HCT116 (cell line): ENCODE data around the gene CYTIP.

Experiments used
- ATF3 ChIP-seq: IDR thresholded peaks from 2 replicates; pipeline ENCODE4 v1.6.1; 2012
- CTCF ChIP-seq, 3 experiments: fragments of 200-600 bp in 1 of 3; sonication (generic) in 1 of 3; IDR thresholded peaks in 2 of 3; conservative IDR thresholded peaks in 1 of 3; 2 replicates each; pipeline ENCODE4 v1.5.1; 2012 to 2017; ENCODE audit warnings: low read depth in 2 of 3, low read length in 2 of 3, antibody characterized with exemption in 1 of 3, borderline replicate concordance in 1 of 3, control low read depth in 1 of 3, mild to moderate bottlenecking in 1 of 3, mixed read lengths in 1 of 3, mixed run types in 1 of 3, moderate library complexity in 1 of 3; ENCODE audit not compliant: insufficient read depth in 1 of 3
- EGR1 ChIP-seq: IDR thresholded peaks from 2 replicates; pipeline ENCODE4 v1.6.1; 2012; ENCODE audit warnings: low read depth
- ELF1 ChIP-seq: IDR thresholded peaks from 2 replicates; pipeline ENCODE4 v1.6.1; 2012; ENCODE audit warnings: low read depth, borderline replicate concordance
- EZH2 ChIP-seq: fragments of 200-600 bp; sonication (generic); IDR thresholded peaks from 2 replicates; pipeline ENCODE4 v1.6.1; 2017; ENCODE audit warnings: antibody characterized with exemption, mixed run types
- EZH2phosphoT487 ChIP-seq: fragments of 200-600 bp; IDR thresholded peaks from 2 replicates; pipeline ENCODE4 v1.6.1; 2018; ENCODE audit warnings: antibody characterized with exemption, borderline replicate concordance
- MAX ChIP-seq: IDR thresholded peaks from 2 replicates; pipeline ENCODE4 v1.6.1; 2012
- REST ChIP-seq: IDR thresholded peaks from 2 replicates; pipeline ENCODE4 v1.6.1; 2012; ENCODE audit warnings: low read depth
- SIN3A ChIP-seq: IDR thresholded peaks from 2 replicates; pipeline ENCODE4 v1.6.1; 2012; ENCODE audit warnings: low read depth

- TF ChIP-seq CTCF (IDR thresholded peaks at IDR 0.05 in 2 of 3, conservative IDR thresholded peaks at IDR 0.05 in 1 of 3; ENCODE audit: borderline replicate concordance in 1 of 3, insufficient read depth in 1 of 3, low read depth in 2 of 3, low read length in 2 of 3): no peak
- TF ChIP-seq EGR1: no peak
- no peak for TF ChIP-seq ELF1
- no peak for TF ChIP-seq MAX
- no peak for TF ChIP-seq ATF3
- no peak for TF ChIP-seq EZH2
- TF ChIP-seq SIN3A: no peak
- TF ChIP-seq EZH2phosphoT487: no peak
- no peak for TF ChIP-seq REST
Observed at GRCh38 chr2:157424374-157424773, 19.5 kb downstream of the CYTIP start.
